Measurements from ENCODE around the gene ZBED2. TPM values are rescaled to one million over a fixed set of nuclear protein-coding genes. Genes with fewer than 3 reads are reported as not detected.
A peak's percentile ranks its signal among the peaks of the same experiment; 100 is the strongest.

ZBED2 gene
- total RNA-seq, 1 experiment from 2014 or later: 54.7 TPM

DNA sequence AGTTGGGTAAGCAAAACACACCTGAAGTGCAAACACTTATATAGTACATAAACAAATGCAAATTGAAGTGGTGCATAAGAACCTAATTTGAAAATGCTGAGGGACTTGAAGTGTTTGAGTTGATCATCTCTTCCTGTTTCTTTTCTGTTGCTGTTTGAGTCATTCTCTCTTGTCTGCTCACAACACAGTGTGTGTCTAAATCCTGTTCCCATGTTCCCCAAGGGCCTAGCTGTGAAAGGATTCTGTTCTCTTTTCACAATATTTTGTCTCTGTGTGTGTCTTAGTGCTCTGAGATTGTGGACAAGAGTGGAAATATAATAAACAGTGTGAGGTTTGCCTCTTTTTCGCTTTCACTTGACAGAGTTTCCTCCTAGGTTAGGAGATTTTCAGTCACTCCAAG, 47.1 kb downstream of the ZBED2 start:
- Histone ChIP-seq H3K36me3 (ENCODE audit: low read depth) (no peaks in the 10 kb centered on the region), H3K27me3 (ENCODE audit: insufficient read depth, low read depth) (no peaks in the 10 kb centered on the region), H2AFZ (peak overlapping the region; percentile 50), H3F3A (ENCODE audit: insufficient read depth, low read depth) (no peaks in the 10 kb centered on the region; the same call in 1 of the 2 replicates), H3K79me2 (ENCODE audit: low read depth) (no peaks in the 10 kb centered on the region), H3K9me2 (ENCODE audit: insufficient read depth) (no peaks in the 10 kb centered on the region), H4K20me1 (ENCODE audit: insufficient read depth) (no peaks in the 10 kb centered on the region), H3K27ac (no peak overlapping the region), H3K9me3 (ENCODE audit: insufficient read depth, low read depth) (no peaks in the 10 kb centered on the region; the same call in 1 of the 2 replicates), H3K4me1 (replicated peaks; ENCODE audit: insufficient read depth) (peaks cover 15% of the 10 kb centered on the region), H3K4me2 (no peak overlapping the region), H3K4me3 (no peak overlapping the region)
- ChIA-PET CTCF (no interaction called here), POLR2A (ENCODE audit: unreplicated experiment) (no interaction called here)
- BruUV-seq (replicated peaks): no TSS peak
- TF ChIP-seq, protein P1, sequence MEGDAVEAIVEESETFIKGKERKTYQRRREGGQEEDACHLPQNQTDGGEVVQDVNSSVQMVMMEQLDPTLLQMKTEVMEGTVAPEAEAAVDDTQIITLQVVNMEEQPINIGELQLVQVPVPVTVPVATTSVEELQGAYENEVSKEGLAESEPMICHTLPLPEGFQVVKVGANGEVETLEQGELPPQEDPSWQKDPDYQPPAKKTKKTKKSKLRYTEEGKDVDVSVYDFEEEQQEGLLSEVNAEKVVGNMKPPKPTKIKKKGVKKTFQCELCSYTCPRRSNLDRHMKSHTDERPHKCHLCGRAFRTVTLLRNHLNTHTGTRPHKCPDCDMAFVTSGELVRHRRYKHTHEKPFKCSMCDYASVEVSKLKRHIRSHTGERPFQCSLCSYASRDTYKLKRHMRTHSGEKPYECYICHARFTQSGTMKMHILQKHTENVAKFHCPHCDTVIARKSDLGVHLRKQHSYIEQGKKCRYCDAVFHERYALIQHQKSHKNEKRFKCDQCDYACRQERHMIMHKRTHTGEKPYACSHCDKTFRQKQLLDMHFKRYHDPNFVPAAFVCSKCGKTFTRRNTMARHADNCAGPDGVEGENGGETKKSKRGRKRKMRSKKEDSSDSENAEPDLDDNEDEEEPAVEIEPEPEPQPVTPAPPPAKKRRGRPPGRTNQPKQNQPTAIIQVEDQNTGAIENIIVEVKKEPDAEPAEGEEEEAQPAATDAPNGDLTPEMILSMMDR (conservative IDR thresholded peaks at IDR 0.05): no peak
- TF ChIP-seq EZH2 (IDR thresholded peaks at IDR 0.05; ENCODE audit: low read depth): no peak
- intact Hi-C loops (cut with micrococcal nuclease; ENCODE audit: unreplicated experiment): no loop called here
- DNase-seq: no peak

DNA sequence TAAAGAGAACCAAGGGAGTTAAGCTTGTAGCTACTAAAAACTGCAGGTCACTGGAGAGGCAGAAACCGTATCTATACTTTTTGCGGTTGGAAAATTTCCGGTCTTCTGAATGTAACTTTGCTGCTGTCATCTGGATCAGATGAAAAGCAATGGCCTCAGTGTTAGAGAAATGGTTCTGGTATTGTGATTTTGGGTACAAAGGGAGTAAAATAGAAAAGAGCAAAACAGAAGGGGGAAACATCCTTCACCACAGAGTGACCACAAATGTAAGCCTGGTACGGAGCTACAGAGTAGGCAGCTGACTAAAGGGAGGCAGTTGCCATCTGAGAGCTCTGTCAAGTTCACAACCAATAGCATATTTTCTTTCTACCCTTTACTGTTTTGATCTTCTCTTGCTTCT, 47.5 kb downstream of the ZBED2 start:
- ChIA-PET POLR2A (ENCODE audit: unreplicated experiment) (no interaction called here), CTCF (no interaction called here)
- TF ChIP-seq, protein P1 (conservative IDR thresholded peaks at IDR 0.05): no peak
- no peak for TF ChIP-seq EZH2 (IDR thresholded peaks at IDR 0.05; ENCODE audit: low read depth)
- Histone ChIP-seq H3K36me3 (ENCODE audit: low read depth) (no peaks in the 10 kb centered on the region), H3K79me2 (ENCODE audit: low read depth) (no peaks in the 10 kb centered on the region), H3K27ac (no peak overlapping the region), H3K9me2 (ENCODE audit: insufficient read depth) (no peaks in the 10 kb centered on the region), H3K4me2 (no peak overlapping the region), H3K9me3 (ENCODE audit: insufficient read depth, low read depth) (no peaks in the 10 kb centered on the region; the same call in 1 of the 2 replicates), H4K20me1 (ENCODE audit: insufficient read depth) (no peaks in the 10 kb centered on the region), H3K27me3 (ENCODE audit: insufficient read depth, low read depth) (no peaks in the 10 kb centered on the region), H3K4me3 (no peak overlapping the region), H3K4me1 (replicated peaks; ENCODE audit: insufficient read depth) (peaks cover 15% of the 10 kb centered on the region), H2AFZ (peak overlapping the region; percentile 50), H3F3A (ENCODE audit: insufficient read depth, low read depth) (no peaks in the 10 kb centered on the region)
- intact Hi-C loops (cut with micrococcal nuclease; ENCODE audit: unreplicated experiment): no loop called here
- BruUV-seq (replicated peaks): no TSS peak
- DNase-seq: no peak

- no peaks in the 10 kb centered on the region for H3K79me2 ChIP-seq (ENCODE audit: low read depth)
- H3K4me3 ChIP-seq: no peak overlapping the region
- no TSS peak for BruUV-seq (replicated peaks)
- intact Hi-C loops (cut with micrococcal nuclease; ENCODE audit: unreplicated experiment): no loop called here
- no peak for DNase-seq
- H3K4me2 ChIP-seq: no peak overlapping the region
- H3K4me1 ChIP-seq (replicated peaks; ENCODE audit: insufficient read depth): peaks cover 15% of the 10 kb centered on the region
- ChIA-PET POLR2A (ENCODE audit: unreplicated experiment) (no interaction called here), CTCF (interaction anchor here (0.7 kb wide), 1 partner anchor 498 kb away, joined by 5 read pairs; no protein-coding TSS in a partner anchor)
- no peaks in the 10 kb centered on the region for H3K9me2 ChIP-seq (ENCODE audit: insufficient read depth)
- H4K20me1 ChIP-seq (ENCODE audit: insufficient read depth): no peaks in the 10 kb centered on the region
- H2AFZ ChIP-seq: peak overlapping the region; percentile 40
- H3K9me3 ChIP-seq (ENCODE audit: insufficient read depth, low read depth): no peaks in the 10 kb centered on the region; the same call in 1 of the 2 replicates
- H3F3A ChIP-seq (ENCODE audit: insufficient read depth, low read depth): no peaks in the 10 kb centered on the region
- no peaks in the 10 kb centered on the region for H3K36me3 ChIP-seq (ENCODE audit: low read depth)
- H3K27me3 ChIP-seq (ENCODE audit: insufficient read depth, low read depth): no peaks in the 10 kb centered on the region
- TF ChIP-seq, protein P1 (conservative IDR thresholded peaks at IDR 0.05): no peak
- TF ChIP-seq EZH2 (IDR thresholded peaks at IDR 0.05; ENCODE audit: low read depth): no peak
- H3K27ac ChIP-seq: no peak overlapping the region
These were observed 49.8 kb downstream of the ZBED2 start for GRCh38 chr3:111545349-111545748.

Other genes starting within 250 kb of the ZBED2 start
- 0.11 and 0.20 TPM in 2 replicates for gene CD96, start 53.1 kb downstream of the ZBED2 start, total RNA-seq (2021)
- gene PLCXD2, start 79.3 kb upstream of the ZBED2 start, total RNA-seq (2021): 14.5 and 16.3 TPM in 2 replicates

All from PC-9 (cell line).